K562 (cell line): Measurements from ENCODE around the gene FUNDC1. TPM values are rescaled to one million over a fixed set of nuclear protein-coding genes. Genes with fewer than 3 reads are reported as not detected.

Experiments used
- AFF4 ChIP-seq: sonication (generic); formaldehyde crosslinking; IDR thresholded peaks from 2 replicates; pipeline ENCODE4 v1.8.0; 2023; ENCODE audit warnings: mild to moderate bottlenecking, missing genetic modification reagents
- ARID2 ChIP-seq: fragments of 450-650 bp; IDR thresholded peaks from 2 replicates; pipeline ENCODE4 v1.6.1; 2017; ENCODE audit warnings: antibody characterized with exemption, mild to moderate bottlenecking
- CUX1 ChIP-seq: fragments of 200-800 bp; sonication (Bioruptor generic); IDR thresholded peaks from 2 replicates; pipeline ENCODE4 v1.6.1; 2016; ENCODE audit warnings: missing genetic modification characterization, missing compliant biosample characterization
- CXXC5 ChIP-seq: fragments of 250-450 bp; sonication (Bioruptor Pico); IDR thresholded peaks from 2 replicates; pipeline ENCODE4 v1.8.0; 2022; ENCODE audit warnings: inconsistent platforms, mild to moderate bottlenecking, moderate library complexity
- EP300 ChIP-seq: IDR thresholded peaks from 2 replicates; pipeline ENCODE4 v1.6.1; 2012; ENCODE audit warnings: low read length, improper control_type of control experiment
- GMEB1 ChIP-seq: fragments of 250-450 bp; sonication (Bioruptor Pico); IDR thresholded peaks from 2 replicates; pipeline ENCODE4 v1.4.0; 2020; ENCODE audit warnings: mild to moderate bottlenecking
- HNRNPLL ChIP-seq: fragments of 200-400 bp; formaldehyde crosslinking; IDR thresholded peaks from 2 replicates; pipeline ENCODE4 v1.6.1; 2017; ENCODE audit warnings: low read length, low read depth, mild to moderate bottlenecking; ENCODE audit not compliant: poor library complexity, severe bottlenecking
- JUND ChIP-seq, 2 experiments: IDR thresholded peaks; 2 replicates in 1 of 2; 3 replicates in 1 of 2; pipeline ENCODE4 v1.6.1; 2011; ENCODE audit warnings: borderline replicate concordance in 2 of 2, low read depth in 2 of 2, low read length in 2 of 2, improper control_type of control experiment in 1 of 2, missing biosample characterization in 1 of 2, missing genetic modification characterization in 1 of 2, missing genetic modification reagents in 1 of 2
- NEUROD1 ChIP-seq: fragments of 150-350 bp; IDR thresholded peaks from 2 replicates; pipeline ENCODE4 v1.6.1; 2014; ENCODE audit warnings: borderline replicate concordance, low read length, low read depth; ENCODE audit not compliant: partially characterized antibody
- NFIX ChIP-seq: fragments of 250-450 bp; sonication (Bioruptor Pico); IDR thresholded peaks from 2 replicates; pipeline ENCODE4 v1.4.0; 2020; ENCODE audit warnings: low read depth, mild to moderate bottlenecking, moderate library complexity
- POLR3A ChIP-seq: IDR thresholded peaks from 2 replicates; pipeline ENCODE4 v1.6.1; 2011; ENCODE audit warnings: borderline replicate concordance, mild to moderate bottlenecking, moderate library complexity; ENCODE audit not compliant: insufficient read length, insufficient read depth; ENCODE audit errors: extremely low read depth
- THRAP3 ChIP-seq: fragments of 450-650 bp; IDR thresholded peaks from 2 replicates; pipeline ENCODE4 v1.6.1; 2016; ENCODE audit warnings: mild to moderate bottlenecking, inconsistent platforms, borderline replicate concordance
- THRB ChIP-seq: fragments of 450-650 bp; formaldehyde crosslinking; conservative IDR thresholded peaks from 2 replicates; pipeline ENCODE4 v1.4.0; 2022; ENCODE audit warnings: mild to moderate bottlenecking, missing genetic modification characterization
- ZSCAN32 ChIP-seq: fragments of 450-650 bp; formaldehyde crosslinking; IDR thresholded peaks from 2 replicates; pipeline ENCODE4 v1.4.0; 2020; ENCODE audit warnings: mild to moderate bottlenecking, moderate library complexity
- polyA plus RNA-seq, 8 experiments: library from polyadenylated mRNA; depleted of rRNA in 4 of 8; stranded (reverse) in 5 of 8; unstranded in 3 of 8; fragments of >200 nt; fragmentation: Nextera tagmentation in 2 of 8; fragmentation: Illumina TruSeq in 1 of 8; extraction: Ambion mirVana in 2 of 8; extraction: Trizol in 1 of 8; gene quantifications; 2 replicates each; pipeline versions ENCODE4 v1.2.1 to v1.2.3, GENCODE V29; 2011 to 2014; ENCODE audit warnings: inconsistent platforms in 1 of 8, missing spikeins in 1 of 8
- total RNA-seq, 7 experiments: library from RNA; depleted of rRNA in 6 of 7; stranded (reverse); fragments of >200 nt in 6 of 7; fragmentation: Illumina TruSeq in 2 of 7; extraction: Trizol in 2 of 7; gene quantifications; 2 replicates each; pipeline versions ENCODE4 v1.2.1 to v1.2.3, GENCODE V29; 2011 to 2021; ENCODE audit warnings: low replicate concordance in 1 of 7

The FUNDC1 gene
- total and polyA plus RNA-seq, 9 of the 15 experiments (the other 6 are each of a cell fraction or from before 2014, with no cell fraction given), result 15.6 to 59.1 (median 29.3) TPM

GRCh38 chrX:44483965-44484606 lies 58.6 kb downstream of the FUNDC1 start (continued):
- peak; percentile 74; the same call in 1 of the 2 replicates for TF ChIP-seq CUX1 (CRISPR knock-in tag)
- TF ChIP-seq HNRNPLL, result no peak
- peak; percentile 78 for TF ChIP-seq CXXC5 (CRISPR knock-in tag)
- TF ChIP-seq JUND (IDR thresholded peaks at IDR 0.05; ENCODE audit: borderline replicate concordance, low read depth, low read length), result peak; percentile 17; the same call in 1 of the 2 replicates
- TF ChIP-seq JUND (tag; IDR thresholded peaks at IDR 0.05; ENCODE audit: borderline replicate concordance, low read depth, low read length), result peak; percentile 57; the same call in 1 of the 3 replicates
- TF ChIP-seq AFF4 (CRISPR knock-in tag), result no peak
- TF ChIP-seq EP300, result peak; percentile 58
- TF ChIP-seq NEUROD1, result no peak
- TF ChIP-seq THRAP3, result no peak
- no peak for TF ChIP-seq NFIX (CRISPR knock-in tag)
- no peak for TF ChIP-seq POLR3A
- TF ChIP-seq GMEB1 (CRISPR knock-in tag), result peak; percentile 62; the same call in 1 of the 2 replicates
- no peak for TF ChIP-seq ZSCAN32 (CRISPR knock-in tag)
- TF ChIP-seq ARID2, result no peak
- TF ChIP-seq THRB (CRISPR knock-in tag), result no peak
